Natural killer cell (primary cell): ENCODE results near the gene RDH13. TPM values are rescaled to one million over a fixed set of nuclear protein-coding genes. Genes with fewer than 3 reads are reported as not detected.

Source experiments
- ATAC-seq, 3 donors: fragments of 150-1000 bp in 2 of 3; fragments of 200-7000 bp in 1 of 3; cut with Tn5 transposase; 1 replicate in 1 of 3; 2 replicates in 2 of 3; pipeline ENCODE4 v1.10.0; 2021; ENCODE audit warnings: mild to moderate bottlenecking in 2 of 3, moderate library complexity in 2 of 3
- DNase-seq, 2 donors: peaks; one replicate each; pipeline versions ENCODE4 v3.0.0 to v3.0.0-alpha.2; 2013 to 2021; ENCODE audit warnings: mixed read lengths in 1 of 2
- H3K27ac ChIP-seq: one replicate; pipeline ENCODE4 v1.5.1; 2013; ENCODE audit warnings: mild to moderate bottlenecking, low read length
- H3K27me3 ChIP-seq: one replicate; pipeline ENCODE4 v1.6.1; 2013; ENCODE audit warnings: low read length; ENCODE audit not compliant: control insufficient read depth, insufficient read depth
- H3K36me3 ChIP-seq: one replicate; pipeline ENCODE4 v1.6.1; 2013; ENCODE audit warnings: low read length; ENCODE audit not compliant: control insufficient read depth, insufficient read depth
- H3K4me1 ChIP-seq: one replicate; pipeline ENCODE4 v1.6.1; 2013; ENCODE audit warnings: low read length; ENCODE audit not compliant: control insufficient read depth, insufficient read depth
- H3K4me3 ChIP-seq: one replicate; pipeline ENCODE4 v1.5.1; 2013; ENCODE audit warnings: low read length
- H3K9me3 ChIP-seq: one replicate; pipeline ENCODE4 v1.6.1; 2013; ENCODE audit warnings: low read length; ENCODE audit not compliant: control insufficient read depth, insufficient read depth
- H3K27ac Mint-ChIP-seq, 2 donors: one replicate each; pipeline ENCODE4 v1.8.0; 2022; ENCODE audit warnings: mild to moderate bottlenecking in 2 of 2, mixed read lengths in 2 of 2, moderate library complexity in 1 of 2
- H3K27me3 Mint-ChIP-seq, 2 donors: one replicate each; pipeline ENCODE4 v1.8.0; 2022; ENCODE audit warnings: low read depth in 2 of 2, mixed read lengths in 2 of 2
- H3K36me3 Mint-ChIP-seq: one replicate; pipeline ENCODE4 v1.8.0; 2022; ENCODE audit warnings: mixed read lengths
- H3K4me1 Mint-ChIP-seq, 2 donors: one replicate each; pipeline ENCODE4 v1.8.0; 2022; ENCODE audit warnings: mixed read lengths in 2 of 2
- H3K4me3 Mint-ChIP-seq: one replicate; pipeline ENCODE4 v1.8.0; 2022; ENCODE audit warnings: mild to moderate bottlenecking, moderate library complexity, mixed read lengths
- H3K9me3 Mint-ChIP-seq, 2 donors: one replicate each; pipeline ENCODE4 v1.8.0; 2022; ENCODE audit warnings: mixed read lengths in 2 of 2
- CTCF ChIP-seq: fragments of 200-600 bp; IDR thresholded peaks from one replicate; pipeline ENCODE4 v1.8.0; 2022; ENCODE audit warnings: antibody characterized with exemption
- WGBS: methylation state at CpG from one replicate; pipeline ENCODE4 v1.1.7; 2013; ENCODE audit warnings: missing lambda C conversion rate; ENCODE audit not compliant: insufficient coverage; 5-methylcytosine and 5-hydroxymethylcytosine counted together
- intact Hi-C: fragments of 100-400 bp; cut with micrococcal nuclease; formaldehyde crosslinking; loops from one replicate; pipeline ENCODE4 v1.14.2; 2022
- total RNA-seq, 4 donors: library from RNA; stranded (reverse); fragments of 120-200 nt in 1 of 4; gene quantifications; one replicate each; pipeline versions ENCODE4 v1.2.3 to v1.2.4, GENCODE V29; 2013 to 2022

RDH13 gene
- total RNA-seq, 3 donors from 2014 or later (not counting 1 experiment from before 2014, with no cell fraction given): 18.2 to 25.3 (median 19.3) TPM

- Mint-ChIP-seq H3K4me1 (peaks cover 0 to 10% of the 10 kb centered on the region in 2 donors), H3K9me3 (no peaks in the 10 kb centered on the region), H3K4me3 (no peak overlapping the region), H3K36me3 (no peaks in the 10 kb centered on the region), H3K27me3 (no peaks in the 10 kb centered on the region), H3K27ac (no peak overlapping the region)
- TF ChIP-seq CTCF: no peak
- peaks cover 49% of the 10 kb centered on the region for H3K36me3 ChIP-seq
- no peak for ATAC-seq
- intact Hi-C loops: no loop called here
- H3K4me1 ChIP-seq: no peaks in the 10 kb centered on the region
- H3K27me3 ChIP-seq: no peaks in the 10 kb centered on the region
- WGBS: 96% methylated on average over 27 of the region's 27 CpGs
- DNase-seq: no peak
- H3K4me3 ChIP-seq: no peak overlapping the region
- H3K27ac ChIP-seq: no peak overlapping the region
- peaks cover 3% of the 10 kb centered on the region for H3K9me3 ChIP-seq
Measured at GRCh38 chr19:55098716-55099556, 36.0 kb upstream of the RDH13 start.

GRCh38 chr19:55097864-55098715, 35.1 kb upstream of the RDH13 start:
- 87% methylated on average over 23 of the region's 23 CpGs for WGBS
- no peaks in the 10 kb centered on the region for H3K4me1 ChIP-seq
- H3K27me3 ChIP-seq: no peaks in the 10 kb centered on the region
- no peak overlapping the region for H3K27ac ChIP-seq
- Mint-ChIP-seq H3K27ac (no peak overlapping the region), H3K4me1 (peaks cover 0 to 10% of the 10 kb centered on the region in 2 donors), H3K4me3 (no peak overlapping the region), H3K9me3 (no peaks in the 10 kb centered on the region), H3K27me3 (no peaks in the 10 kb centered on the region), H3K36me3 (no peaks in the 10 kb centered on the region)
- no peaks in the 10 kb centered on the region for H3K9me3 ChIP-seq
- DNase-seq (no peak), ATAC-seq (no peak)
- no peak overlapping the region for H3K4me3 ChIP-seq
- TF ChIP-seq CTCF: no peak
- peaks cover 43% of the 10 kb centered on the region for H3K36me3 ChIP-seq
- intact Hi-C loops: no loop called here

GRCh38 chr19:55096061-55096701, 33.2 kb upstream of the RDH13 start:
- Mint-ChIP-seq H3K27me3 (no peaks in the 10 kb centered on the region), H3K27ac (no peak overlapping the region), H3K4me3 (no peak overlapping the region), H3K4me1 (peaks cover 0 to 10% of the 10 kb centered on the region in 2 donors), H3K9me3 (no peaks in the 10 kb centered on the region), H3K36me3 (no peaks in the 10 kb centered on the region)
- TF ChIP-seq CTCF: no peak
- DNase-seq: no peak
- Histone ChIP-seq H3K27me3 (no peaks in the 10 kb centered on the region), H3K9me3 (no peaks in the 10 kb centered on the region), H3K4me3 (no peak overlapping the region), H3K4me1 (no peaks in the 10 kb centered on the region), H3K27ac (no peak overlapping the region), H3K36me3 (peaks cover 38% of the 10 kb centered on the region)
- ATAC-seq: no peak
- WGBS: 85% methylated on average over 15 of the region's 23 CpGs
- intact Hi-C loops: no loop called here
